Suprapubic skin (tissue), 4 donors: ENCODE measurements around the gene RCAN3. TPM values are rescaled to one million over a fixed set of nuclear protein-coding genes. Genes with fewer than 3 reads are reported as not detected.
"Not testable (repeated sequence)": the region's sequence is repeated elsewhere in the genome, so short reads cannot be mapped to it uniquely, and the experiment has no call there.

ENCODE experiments used
- DNase-seq, 2 donors: peaks; one replicate each; pipeline ENCODE4 v3.0.0-alpha.2; 2019; ENCODE audit warnings: low spot score in 2 of 2
- H3K27ac ChIP-seq: fragments of 200-600 bp; sonication (generic); one replicate; pipeline ENCODE4 v1.5.1; 2019
- H3K27me3 ChIP-seq: fragments of 200-600 bp; sonication (generic); one replicate; pipeline ENCODE4 v1.5.1; 2019
- H3K36me3 ChIP-seq: fragments of 200-600 bp; sonication (generic); one replicate; pipeline ENCODE4 v1.5.1; 2019
- H3K4me1 ChIP-seq: fragments of 200-600 bp; sonication (generic); one replicate; pipeline ENCODE4 v1.5.1; 2019
- H3K4me3 ChIP-seq: fragments of 200-600 bp; sonication (generic); one replicate; pipeline ENCODE4 v1.5.1; 2019; ENCODE audit warnings: mild to moderate bottlenecking
- H3K9me3 ChIP-seq: fragments of 200-600 bp; sonication (generic); one replicate; pipeline ENCODE4 v1.5.1; 2019
- EP300 ChIP-seq: sonication (generic); formaldehyde crosslinking; IDR thresholded peaks from one replicate; pipeline ENCODE4 v1.6.1; 2017; ENCODE audit warnings: antibody characterized with exemption
- POLR2A ChIP-seq, 2 donors: fragments of 450-650 bp; IDR thresholded peaks; one replicate each; pipeline ENCODE4 v1.6.1; 2017; ENCODE audit warnings: antibody characterized with exemption in 2 of 2, mild to moderate bottlenecking in 2 of 2, moderate library complexity in 2 of 2
- POLR2AphosphoS5 ChIP-seq, 3 donors: sonication (generic); formaldehyde crosslinking; IDR thresholded peaks; one replicate each; pipeline ENCODE4 v1.6.1; 2017; ENCODE audit warnings: antibody characterized with exemption in 3 of 3
- WGBS: methylation state at CpG from one replicate; pipeline ENCODE4 v1.1.5; 2018; 5-methylcytosine and 5-hydroxymethylcytosine counted together
- total RNA-seq, 4 donors: library from RNA; depleted of rRNA; stranded (reverse); fragments of >200 nt; gene quantifications; one replicate each; pipeline ENCODE4 v1.1.0, GENCODE V29; 2016
- TF ChIP-seq, protein P1 (sequence below), 2 donors: fragments of 200-600 bp in 1 of 2; fragments of 450-650 bp in 1 of 2; sonication (generic) in 1 of 2; IDR thresholded peaks; one replicate each; pipeline ENCODE4 v1.5.1; 2016 to 2019; ENCODE audit warnings: antibody characterized with exemption in 2 of 2, mild to moderate bottlenecking in 1 of 2, moderate library complexity in 1 of 2

Gene RCAN3
- total RNA-seq, 4 donors from 2014 or later = 27.0 to 29.8 (median 27.5) TPM

- WGBS = 93% methylated on average over 6 of the region's 6 CpGs
- H3K9me3 ChIP-seq = no peaks in the 10 kb centered on the region
- TF ChIP-seq POLR2AphosphoS5 (IDR thresholded peaks at IDR 0.05) (no peak), EP300 (no peak)
- DNase-seq = no peak
- no peaks in the 10 kb centered on the region for H3K4me1 ChIP-seq
- no peaks in the 10 kb centered on the region for H3K27me3 ChIP-seq
- no peak overlapping the region for H3K27ac ChIP-seq
- H3K36me3 ChIP-seq = peaks cover 74% of the 10 kb centered on the region
- no peak overlapping the region for H3K4me3 ChIP-seq
Measured at GRCh38 chr1:24459551-24460266, 42.9 kb upstream of the RCAN3 start.

GRCh38 chr1:24462128-24462527 lies 40.5 kb upstream of the RCAN3 start:
- peaks cover 72% of the 10 kb centered on the region for H3K36me3 ChIP-seq
- WGBS = 87% methylated on average over 4 of the region's 4 CpGs
- H3K4me3 ChIP-seq, H3K9me3 ChIP-seq, H3K4me1 ChIP-seq, H3K27me3 ChIP-seq, H3K27ac ChIP-seq, DNase-seq: not testable (repeated sequence)

DNA sequence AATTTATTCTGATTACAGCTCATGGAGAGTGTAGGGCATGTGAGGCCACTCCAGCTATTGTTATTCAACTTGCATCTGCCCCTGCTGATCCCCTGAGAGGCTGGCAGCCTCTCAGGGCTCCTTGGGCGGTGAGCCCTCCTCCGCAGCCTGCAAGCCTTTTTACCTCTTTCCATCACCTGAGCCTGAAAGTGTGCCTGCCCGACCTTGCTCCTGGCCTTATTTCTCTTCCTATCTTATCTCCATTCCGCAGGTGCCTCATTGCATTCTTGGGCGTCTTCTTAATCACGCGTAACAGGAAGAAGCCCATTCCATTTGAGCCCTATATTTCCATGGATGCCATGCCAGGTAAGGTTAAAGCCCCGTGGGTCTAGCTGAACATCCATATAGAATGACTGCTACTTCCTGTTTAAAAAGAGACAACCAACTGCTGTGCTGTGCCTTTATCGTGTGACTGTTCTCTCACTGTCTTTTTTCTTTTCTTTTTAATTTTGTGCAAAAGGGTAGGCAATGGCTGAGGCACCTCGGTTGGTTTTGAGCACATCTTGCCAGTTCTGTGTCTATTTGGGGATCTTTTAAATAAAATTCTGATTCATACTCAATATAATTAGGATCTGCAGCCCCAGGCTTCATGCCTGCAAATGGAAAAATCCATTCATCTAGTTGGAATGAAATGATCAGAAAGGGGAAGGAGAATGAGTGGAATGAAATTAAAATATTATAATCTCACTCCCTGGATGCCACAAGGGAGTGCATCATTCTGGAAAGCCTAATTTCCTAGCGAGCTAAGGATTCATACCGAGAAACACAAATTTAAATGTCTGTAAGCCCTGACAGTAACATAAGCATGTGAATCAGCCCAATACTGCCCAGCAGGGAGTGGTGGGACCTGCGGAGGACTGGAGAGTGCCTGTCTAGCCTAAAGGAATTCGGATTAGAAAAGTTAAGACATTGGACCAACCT lies 38.6 kb upstream of the RCAN3 start:
- no peak overlapping the region for H3K4me3 ChIP-seq
- H3K27ac ChIP-seq = no peak overlapping the region
- no peaks in the 10 kb centered on the region for H3K27me3 ChIP-seq
- TF ChIP-seq, protein P1, sequence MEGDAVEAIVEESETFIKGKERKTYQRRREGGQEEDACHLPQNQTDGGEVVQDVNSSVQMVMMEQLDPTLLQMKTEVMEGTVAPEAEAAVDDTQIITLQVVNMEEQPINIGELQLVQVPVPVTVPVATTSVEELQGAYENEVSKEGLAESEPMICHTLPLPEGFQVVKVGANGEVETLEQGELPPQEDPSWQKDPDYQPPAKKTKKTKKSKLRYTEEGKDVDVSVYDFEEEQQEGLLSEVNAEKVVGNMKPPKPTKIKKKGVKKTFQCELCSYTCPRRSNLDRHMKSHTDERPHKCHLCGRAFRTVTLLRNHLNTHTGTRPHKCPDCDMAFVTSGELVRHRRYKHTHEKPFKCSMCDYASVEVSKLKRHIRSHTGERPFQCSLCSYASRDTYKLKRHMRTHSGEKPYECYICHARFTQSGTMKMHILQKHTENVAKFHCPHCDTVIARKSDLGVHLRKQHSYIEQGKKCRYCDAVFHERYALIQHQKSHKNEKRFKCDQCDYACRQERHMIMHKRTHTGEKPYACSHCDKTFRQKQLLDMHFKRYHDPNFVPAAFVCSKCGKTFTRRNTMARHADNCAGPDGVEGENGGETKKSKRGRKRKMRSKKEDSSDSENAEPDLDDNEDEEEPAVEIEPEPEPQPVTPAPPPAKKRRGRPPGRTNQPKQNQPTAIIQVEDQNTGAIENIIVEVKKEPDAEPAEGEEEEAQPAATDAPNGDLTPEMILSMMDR (IDR thresholded peaks at IDR 0.05) = no peak
- no peaks in the 10 kb centered on the region for H3K4me1 ChIP-seq
- no peak for DNase-seq
- 62% methylated on average over 14 of the region's 14 CpGs for WGBS
- H3K36me3 ChIP-seq = peaks cover 58% of the 10 kb centered on the region
- H3K9me3 ChIP-seq = no peaks in the 10 kb centered on the region

GRCh38 chr1:24465099-24465498 lies 37.5 kb upstream of the RCAN3 start:
- peaks cover 55% of the 10 kb centered on the region for H3K36me3 ChIP-seq
- DNase-seq = no peak

GRCh38 chr1:24465638-24466037 lies 37.0 kb upstream of the RCAN3 start:
- Histone ChIP-seq H3K36me3 (peaks cover 49% of the 10 kb centered on the region), H3K4me3 (no peak overlapping the region), H3K27ac (no peak overlapping the region), H3K4me1 (no peaks in the 10 kb centered on the region), H3K9me3 (no peaks in the 10 kb centered on the region), H3K27me3 (no peaks in the 10 kb centered on the region)
- no peak for DNase-seq
- 88% methylated on average over 2 of the region's 2 CpGs for WGBS
- TF ChIP-seq POLR2AphosphoS5 (IDR thresholded peaks at IDR 0.05) (no peak), EP300 (no peak), POLR2A (IDR thresholded peaks at IDR 0.05) (no peak)
- TF ChIP-seq, protein P1 (IDR thresholded peaks at IDR 0.05) = no peak

More at GRCh38 chr1:24465099-24465498, 37.5 kb upstream of the RCAN3 start:
- Histone ChIP-seq H3K4me1 (no peaks in the 10 kb centered on the region), H3K9me3 (no peaks in the 10 kb centered on the region), H3K27me3 (no peaks in the 10 kb centered on the region), H3K27ac (no peak overlapping the region), H3K4me3 (no peak overlapping the region)
- no peak for TF ChIP-seq POLR2AphosphoS5 (IDR thresholded peaks at IDR 0.05)
- TF ChIP-seq, protein P1 (IDR thresholded peaks at IDR 0.05) = no peak
- no peak for TF ChIP-seq POLR2A (IDR thresholded peaks at IDR 0.05)
- no peak for TF ChIP-seq EP300
- WGBS = 80% methylated on average over 4 of the region's 4 CpGs

- 80% methylated on average over 11 of the region's 11 CpGs for WGBS
- Histone ChIP-seq H3K27ac (no peak overlapping the region), H3K9me3 (no peaks in the 10 kb centered on the region), H3K4me3 (no peak overlapping the region), H3K36me3 (peaks cover 37% of the 10 kb centered on the region), H3K4me1 (no peaks in the 10 kb centered on the region), H3K27me3 (no peaks in the 10 kb centered on the region)
- TF ChIP-seq EP300 = no peak
- no peak for TF ChIP-seq POLR2A (IDR thresholded peaks at IDR 0.05)
- TF ChIP-seq, protein P1 (IDR thresholded peaks at IDR 0.05) = no peak
- TF ChIP-seq POLR2AphosphoS5 (IDR thresholded peaks at IDR 0.05) = no peak
- no peak for DNase-seq
Measured at GRCh38 chr1:24468685-24469316, 33.8 kb upstream of the RCAN3 start.
